SH-SY5Y (cell line): ENCODE results near the gene ARL6.

Source experiments
- GATA2 ChIP-seq: IDR thresholded peaks from 2 replicates; pipeline ENCODE4 v1.6.1; 2011; ENCODE audit warnings: mild to moderate bottlenecking, low read depth, low read length
- GATA3 ChIP-seq: IDR thresholded peaks from 2 replicates; pipeline ENCODE4 v1.6.1; 2011; ENCODE audit warnings: low read depth, mild to moderate bottlenecking, low read length, moderate library complexity

DNA sequence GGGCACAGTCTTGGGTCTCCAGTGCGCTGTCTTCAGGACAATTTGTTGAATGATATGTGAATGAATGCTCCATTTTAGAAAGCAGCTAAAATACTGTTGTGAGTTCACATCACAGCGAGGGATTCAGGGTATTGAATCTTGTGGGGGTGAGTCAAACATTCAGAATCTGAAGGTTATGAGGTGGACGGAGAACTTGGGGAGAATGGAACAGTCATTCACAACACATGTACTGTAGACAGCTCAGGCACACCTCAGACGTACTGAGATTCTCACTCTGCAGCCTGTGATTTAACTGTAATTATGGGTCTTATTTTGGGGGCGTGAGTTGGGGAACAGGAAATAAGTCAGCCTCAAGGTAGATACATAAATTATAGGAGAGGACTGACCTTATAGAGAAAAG, 71.2 kb downstream of the ARL6 start:
- TF ChIP-seq GATA2 (no peak), GATA3 (no peak)
